ENCODE measurements around the gene ICOS.

The ICOS gene

GRCh38 chr2:204010628-204011560 is 74.3 kb downstream of the ICOS start:
- DNase-seq (ENCODE audit: low read depth in 2 of 2): no peak
